Lower leg skin (tissue), 4 donors: Measurements from ENCODE around the gene CDKAL1. TPM values are rescaled to one million over a fixed set of nuclear protein-coding genes. Genes with fewer than 3 reads are reported as not detected.

Experiments used
- DNase-seq, 2 donors: peaks; one replicate each; pipeline ENCODE4 v3.0.0-alpha.2; 2019; ENCODE audit warnings: low spot score in 2 of 2
- H3K4me3 ChIP-seq: fragments of 200-600 bp; sonication (generic); 2 replicates; pipeline ENCODE4 v1.5.1; 2017; ENCODE audit warnings: mild to moderate bottlenecking, low read depth; ENCODE audit not compliant: poor library complexity, severe bottlenecking
- POLR2A ChIP-seq, 2 donors: fragments of 450-650 bp; IDR thresholded peaks; one replicate each; pipeline ENCODE4 v1.6.1; 2016 to 2017; ENCODE audit warnings: antibody characterized with exemption in 2 of 2, mild to moderate bottlenecking in 1 of 2, moderate library complexity in 1 of 2
- WGBS, 2 donors: methylation state at CpG; one replicate each; pipeline ENCODE4 v1.1.5; 2018; 5-methylcytosine and 5-hydroxymethylcytosine counted together
- intact Hi-C: fragments of 100-400 bp; cut with DNase I; formaldehyde crosslinking; loops from one replicate; pipeline ENCODE4 v1.15.0; 2023; ENCODE audit warnings: low total_unique reads
- total RNA-seq, 4 donors: library from RNA; depleted of rRNA; stranded (reverse); fragments of >200 nt; gene quantifications; one replicate each; pipeline ENCODE4 v1.1.0, GENCODE V29; 2016
- TF ChIP-seq, protein P1 (sequence below), 3 donors: fragments of 450-650 bp; IDR thresholded peaks; one replicate each; pipeline ENCODE4 v1.5.1; 2016; ENCODE audit warnings: antibody characterized with exemption in 3 of 3, mild to moderate bottlenecking in 3 of 3, moderate library complexity in 2 of 3

The CDKAL1 gene
- total RNA-seq, 4 donors from 2014 or later, result 10.3 to 18.0 (median 11.6) TPM

DNA sequence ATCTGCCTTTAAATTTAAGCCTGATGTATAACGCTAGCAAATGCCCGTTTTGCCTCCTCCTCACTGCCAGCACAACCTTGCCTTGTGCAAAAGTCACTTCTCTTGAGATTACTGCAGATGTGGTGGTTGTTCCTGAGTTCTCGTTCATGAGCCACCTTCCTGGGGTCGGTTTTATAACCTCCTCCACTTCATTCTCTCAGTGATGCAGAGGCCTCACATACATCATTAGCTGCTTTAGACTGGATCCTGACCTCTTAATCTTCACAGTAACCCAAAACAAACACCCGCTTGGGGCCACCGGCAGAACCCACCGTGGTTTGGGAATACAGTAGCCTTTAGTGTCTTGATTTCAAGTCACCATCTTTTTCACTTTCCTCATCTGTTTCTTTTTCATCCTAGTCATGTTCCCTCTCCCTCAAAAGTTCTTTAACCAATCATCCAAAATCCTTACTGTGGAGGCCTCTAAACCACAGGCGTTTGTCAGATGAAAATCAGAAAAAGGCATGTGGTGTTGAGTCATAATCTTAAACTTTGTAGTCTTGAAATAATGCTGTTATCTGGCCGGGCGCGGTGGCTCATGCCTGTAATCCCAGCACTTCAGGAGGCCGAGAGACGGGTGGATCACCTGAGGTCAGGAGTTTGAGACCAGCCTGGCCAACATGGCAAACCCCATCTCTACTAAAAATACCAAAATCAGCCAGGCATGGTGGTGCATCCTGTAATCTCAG lies 629.0 kb downstream of the CDKAL1 start:
- no peak for DNase-seq
- TF ChIP-seq, protein P1, sequence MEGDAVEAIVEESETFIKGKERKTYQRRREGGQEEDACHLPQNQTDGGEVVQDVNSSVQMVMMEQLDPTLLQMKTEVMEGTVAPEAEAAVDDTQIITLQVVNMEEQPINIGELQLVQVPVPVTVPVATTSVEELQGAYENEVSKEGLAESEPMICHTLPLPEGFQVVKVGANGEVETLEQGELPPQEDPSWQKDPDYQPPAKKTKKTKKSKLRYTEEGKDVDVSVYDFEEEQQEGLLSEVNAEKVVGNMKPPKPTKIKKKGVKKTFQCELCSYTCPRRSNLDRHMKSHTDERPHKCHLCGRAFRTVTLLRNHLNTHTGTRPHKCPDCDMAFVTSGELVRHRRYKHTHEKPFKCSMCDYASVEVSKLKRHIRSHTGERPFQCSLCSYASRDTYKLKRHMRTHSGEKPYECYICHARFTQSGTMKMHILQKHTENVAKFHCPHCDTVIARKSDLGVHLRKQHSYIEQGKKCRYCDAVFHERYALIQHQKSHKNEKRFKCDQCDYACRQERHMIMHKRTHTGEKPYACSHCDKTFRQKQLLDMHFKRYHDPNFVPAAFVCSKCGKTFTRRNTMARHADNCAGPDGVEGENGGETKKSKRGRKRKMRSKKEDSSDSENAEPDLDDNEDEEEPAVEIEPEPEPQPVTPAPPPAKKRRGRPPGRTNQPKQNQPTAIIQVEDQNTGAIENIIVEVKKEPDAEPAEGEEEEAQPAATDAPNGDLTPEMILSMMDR (IDR thresholded peaks at IDR 0.05), result no peak
- TF ChIP-seq POLR2A (IDR thresholded peaks at IDR 0.05), result no peak
- intact Hi-C loops, result no loop called here
- 89 to 95% methylated on average over 13 of the region's 13 CpGs for WGBS, 2 donors
- H3K4me3 ChIP-seq, result no peak overlapping the region

DNA sequence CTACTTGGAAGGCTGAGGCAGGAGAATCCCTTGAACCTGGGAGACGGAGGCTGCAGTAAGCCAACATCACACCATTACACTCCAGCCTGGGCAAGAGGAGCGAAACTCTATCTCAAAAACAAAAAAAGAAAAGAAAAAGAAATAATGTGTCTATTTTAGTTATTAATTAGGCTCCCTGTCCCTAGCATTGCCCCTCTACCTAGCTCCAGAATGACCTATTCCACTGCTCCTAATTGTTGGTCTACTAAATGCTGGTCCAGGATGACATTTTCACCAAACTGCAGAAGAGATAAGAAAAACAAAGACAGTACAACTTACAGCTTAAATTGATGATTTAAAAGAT lies 629.6 kb downstream of the CDKAL1 start:
- 97 to 98% methylated on average over 2 of the region's 2 CpGs for WGBS, 2 donors
- H3K4me3 ChIP-seq, result no peak overlapping the region
- no peak for TF ChIP-seq POLR2A (IDR thresholded peaks at IDR 0.05)
- TF ChIP-seq, protein P1 (IDR thresholded peaks at IDR 0.05), result no peak
- intact Hi-C loops, result no loop called here
- no peak for DNase-seq

DNA sequence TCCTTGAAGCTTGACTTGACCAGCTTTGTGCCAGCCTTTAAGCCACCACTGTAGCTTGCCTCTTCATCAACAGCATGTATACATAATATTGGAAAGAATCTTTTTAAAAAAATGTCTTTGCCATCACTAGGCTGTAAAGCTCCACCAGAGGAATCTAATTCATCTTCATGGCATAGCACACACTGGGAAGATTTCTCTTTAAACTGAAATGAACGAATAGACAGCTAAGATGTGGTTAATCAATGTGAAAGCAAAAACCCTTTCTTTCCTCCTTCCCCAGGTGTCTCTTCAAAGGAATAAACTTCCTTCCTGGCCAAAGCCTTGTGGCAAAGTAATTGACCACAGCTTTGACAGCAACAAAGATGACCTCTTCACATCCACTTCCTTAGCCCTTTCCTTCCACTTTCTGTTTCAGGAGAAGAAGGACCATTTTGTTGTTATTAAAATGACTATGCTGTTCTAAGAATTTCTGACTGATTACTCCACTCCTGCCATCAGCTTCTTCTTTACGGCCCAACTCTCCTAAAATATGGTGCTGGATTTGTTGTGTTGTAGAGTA lies 630.6 kb downstream of the CDKAL1 start:
- intact Hi-C loops, result loop anchor here (5.0 kb wide), 1 partner anchor 892 kb away; no protein-coding TSS in a partner anchor
- no peak for DNase-seq
- TF ChIP-seq, protein P1 (IDR thresholded peaks at IDR 0.05), result no peak
- no peak for TF ChIP-seq POLR2A (IDR thresholded peaks at IDR 0.05)
- WGBS, 2 donors, result 67 to 76% methylated on average over 2 of the region's 2 CpGs
- no peak overlapping the region for H3K4me3 ChIP-seq

DNA sequence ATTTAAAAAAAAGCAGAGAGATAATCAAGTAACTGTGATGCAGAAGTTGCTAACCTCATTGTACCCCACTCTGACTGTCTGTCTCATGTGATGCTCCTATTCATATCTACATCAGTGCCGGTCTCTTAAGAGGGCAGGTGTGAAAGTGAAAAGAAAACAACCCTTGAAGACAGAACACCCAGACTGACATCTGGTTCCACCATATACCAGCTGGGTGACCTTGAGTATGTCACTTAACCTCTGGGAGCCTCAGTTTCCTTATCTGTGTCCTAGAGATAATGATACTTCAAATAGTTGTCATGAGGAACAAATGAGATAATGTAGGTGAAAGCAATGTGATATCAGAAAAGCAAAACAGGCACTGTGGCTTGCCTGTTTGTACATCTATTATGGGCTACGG lies 632.5 kb downstream of the CDKAL1 start:
- DNase-seq, result no peak
- no peak overlapping the region for H3K4me3 ChIP-seq
- intact Hi-C loops, result loop anchor here (5.0 kb wide), 1 partner anchor 891 kb away; no protein-coding TSS in a partner anchor
- 94 to 98% methylated on average over 2 of the region's 2 CpGs for WGBS, 2 donors
- TF ChIP-seq POLR2A (IDR thresholded peaks at IDR 0.05), result no peak
- TF ChIP-seq, protein P1 (IDR thresholded peaks at IDR 0.05), result no peak

DNA sequence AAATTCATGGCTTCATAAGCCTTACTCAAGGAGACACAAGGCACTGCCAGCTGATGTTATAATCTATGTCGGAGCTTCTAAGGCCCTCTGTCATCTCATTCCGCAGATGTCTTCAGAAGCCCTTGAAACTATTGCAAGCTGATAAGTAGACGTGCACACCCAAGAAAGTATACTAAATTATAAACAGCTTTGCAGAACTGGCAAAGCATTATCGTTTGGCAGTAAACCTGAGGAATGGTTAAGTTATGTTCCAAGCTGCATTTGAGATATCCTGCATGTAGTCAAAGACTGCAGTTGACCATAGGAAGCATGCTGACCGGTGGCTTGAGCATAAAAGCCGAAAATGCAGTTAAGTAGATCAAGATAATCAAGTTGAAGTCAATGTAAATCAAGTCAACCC lies 633.5 kb downstream of the CDKAL1 start:
- DNase-seq, result no peak
- 86 to 89% methylated on average over 6 of the region's 6 CpGs for WGBS, 2 donors

More for the DNA sequence above, 633.5 kb downstream of the CDKAL1 start:
- TF ChIP-seq, protein P1 (IDR thresholded peaks at IDR 0.05), result no peak
- TF ChIP-seq POLR2A (IDR thresholded peaks at IDR 0.05), result no peak
- no peak overlapping the region for H3K4me3 ChIP-seq
- intact Hi-C loops, result loop anchor here (5.0 kb wide), 1 partner anchor 890 kb away; no protein-coding TSS in a partner anchor
